Measurements from ENCODE around the gene UFM1.

- TF ChIP-seq POLR2AphosphoS5 (IDR thresholded peaks at IDR 0.05): no peak
- no peak for TF ChIP-seq CTCF (IDR thresholded peaks at IDR 0.05)
- no peak for TF ChIP-seq POLR2A (IDR thresholded peaks at IDR 0.05)
These were observed 34.5 kb downstream of the UFM1 start for GRCh38 chr13:38384171-38384570.
